SH-SY5Y (cell line): ENCODE results near the gene SFT2D1.

Source experiments
- GATA2 ChIP-seq: IDR thresholded peaks from 2 replicates; pipeline ENCODE4 v1.6.1; 2011; ENCODE audit warnings: mild to moderate bottlenecking, low read depth, low read length
- GATA3 ChIP-seq: IDR thresholded peaks from 2 replicates; pipeline ENCODE4 v1.6.1; 2011; ENCODE audit warnings: low read depth, mild to moderate bottlenecking, low read length, moderate library complexity

DNA sequence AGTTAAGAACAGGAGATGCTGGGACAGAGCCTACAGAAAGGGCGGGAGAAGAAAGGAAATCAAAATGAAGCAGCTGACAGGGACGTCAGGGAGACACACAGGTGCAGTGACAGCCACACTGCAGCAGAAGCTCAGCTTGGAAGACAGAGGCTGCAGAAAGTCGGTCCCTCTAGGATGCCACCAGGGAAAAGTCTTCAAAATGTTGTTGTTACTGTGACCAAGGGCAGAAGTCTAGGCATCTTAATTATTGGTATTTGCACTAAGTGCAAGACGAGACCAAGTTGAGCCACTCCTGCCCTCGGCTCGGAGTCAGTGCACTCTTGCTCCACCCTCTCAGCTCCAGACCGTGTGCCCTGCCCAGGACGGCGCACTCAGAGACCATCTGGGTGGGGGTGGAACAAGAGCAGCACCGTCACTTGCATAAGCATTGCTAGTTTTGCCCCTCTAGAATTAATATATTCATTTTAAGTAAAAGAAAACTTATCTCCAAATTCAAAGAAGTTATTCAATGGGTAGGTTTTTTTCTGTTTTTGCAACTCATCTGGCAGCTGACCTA lies 36.7 kb downstream of the SFT2D1 start:
- no peak for TF ChIP-seq GATA2
- no peak for TF ChIP-seq GATA3
